HUES48 (cell line): ENCODE measurements around the gene RS1.

Source experiments
- H3K27ac ChIP-seq: one replicate; pipeline ENCODE4 v1.7.0; 2013; ENCODE audit warnings: low read depth, low read length, inconsistent platforms
- H3K27me3 ChIP-seq: 2 replicates; pipeline ENCODE4 v1.6.1; 2013; ENCODE audit warnings: mild to moderate bottlenecking, low read length; ENCODE audit not compliant: control insufficient read depth, insufficient read depth
- H3K36me3 ChIP-seq: 2 replicates; pipeline ENCODE4 v1.6.1; 2013; ENCODE audit warnings: low read length; ENCODE audit not compliant: control insufficient read depth, insufficient read depth
- H3K4me1 ChIP-seq: 2 replicates; pipeline ENCODE4 v1.6.1; 2013; ENCODE audit warnings: mild to moderate bottlenecking, low read length; ENCODE audit not compliant: control insufficient read depth, insufficient read depth
- H3K4me3 ChIP-seq: 2 replicates; pipeline ENCODE4 v1.5.1; 2013; ENCODE audit warnings: mild to moderate bottlenecking, low read depth, low read length
- H3K9ac ChIP-seq: 2 replicates; pipeline ENCODE4 v1.6.1; 2013; ENCODE audit warnings: mild to moderate bottlenecking, low read depth, low read length, moderate library complexity
- H3K9me3 ChIP-seq: 2 replicates; pipeline ENCODE4 v1.6.1; 2013; ENCODE audit warnings: low read length; ENCODE audit not compliant: control insufficient read depth, insufficient read depth

Gene RS1

GRCh38 chrX:18672008-18672407 lies at the start of gene RS1:
Gene RS1 (minus strand): TSS chrX:18672108. CDS start chrX:18672068, 40 bp downstream.
- no peaks in the 10 kb centered on the region for H3K36me3 ChIP-seq
- H3K27me3 ChIP-seq: no peaks in the 10 kb centered on the region
- H3K4me1 ChIP-seq: no peaks in the 10 kb centered on the region
- H3K9ac ChIP-seq: no peak within 1 kb of the TSS
- peaks cover 6% of the 10 kb centered on the region for H3K9me3 ChIP-seq
- H3K27ac ChIP-seq: no peak within 1 kb of the TSS
- H3K4me3 ChIP-seq: no peak within 1 kb of the TSS

DNA sequence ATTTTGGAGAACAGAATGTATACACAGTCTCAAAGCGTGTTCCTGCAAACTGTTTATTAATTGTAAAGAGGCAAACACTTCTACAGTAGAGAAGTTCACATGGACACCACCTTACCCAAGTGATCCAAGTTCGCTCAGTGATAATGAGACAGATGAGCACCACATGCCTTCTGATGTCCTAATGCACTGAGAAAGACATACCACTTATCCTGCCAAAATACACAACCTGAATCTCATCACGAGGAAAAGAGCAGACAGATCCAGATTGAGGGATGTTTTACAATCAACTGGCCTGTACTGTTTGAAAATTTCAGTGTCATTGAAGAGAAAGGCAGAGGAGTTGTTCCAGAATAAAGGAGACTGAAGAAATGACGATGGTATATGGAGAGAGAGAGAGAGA lies 47.9 kb upstream of the RS1 start:
- Histone ChIP-seq H3K4me3 (no peak overlapping the region), H3K9me3 (peaks cover 9% of the 10 kb centered on the region; the same call in 1 of the 2 replicates), H3K27ac (no peak overlapping the region), H3K9ac (no peak overlapping the region), H3K36me3 (no peaks in the 10 kb centered on the region), H3K27me3 (no peaks in the 10 kb centered on the region), H3K4me1 (no peaks in the 10 kb centered on the region)

GRCh38 chrX:18714910-18715309 lies 43.0 kb upstream of the RS1 start:
- H3K27ac ChIP-seq: no peak overlapping the region
- H3K4me1 ChIP-seq: no peaks in the 10 kb centered on the region
- peaks cover 9% of the 10 kb centered on the region; the same call in 1 of the 2 replicates for H3K9me3 ChIP-seq
- no peaks in the 10 kb centered on the region for H3K36me3 ChIP-seq
- H3K4me3 ChIP-seq: no peak overlapping the region
- no peaks in the 10 kb centered on the region for H3K27me3 ChIP-seq
- no peak overlapping the region for H3K9ac ChIP-seq

DNA sequence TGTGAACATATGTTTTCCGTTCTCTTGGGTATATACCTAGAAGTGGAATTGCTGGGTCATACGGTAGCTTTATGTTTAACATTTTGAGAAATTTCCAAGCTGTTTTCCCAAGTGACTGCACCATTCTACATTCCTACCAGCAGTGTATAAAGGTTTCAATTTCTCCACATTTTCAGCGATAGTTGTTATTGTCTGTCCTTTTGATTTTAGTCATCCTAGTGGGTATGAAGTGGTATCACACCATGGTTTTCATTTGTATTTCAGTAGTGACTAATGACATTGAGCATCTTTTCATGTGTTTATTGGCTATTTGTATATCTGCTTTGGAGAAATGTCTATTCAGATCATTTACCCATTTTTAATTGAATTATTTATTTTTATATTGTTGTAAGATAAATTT lies 37.9 kb upstream of the RS1 start:
- H3K9ac ChIP-seq: no peak overlapping the region
- H3K4me3 ChIP-seq: no peak overlapping the region
- H3K27me3 ChIP-seq: no peaks in the 10 kb centered on the region
- no peaks in the 10 kb centered on the region for H3K36me3 ChIP-seq
- H3K4me1 ChIP-seq: no peaks in the 10 kb centered on the region
- H3K27ac ChIP-seq: no peak overlapping the region
- peaks cover 8% of the 10 kb centered on the region; the same call in 1 of the 2 replicates for H3K9me3 ChIP-seq

- Histone ChIP-seq H3K27ac (no peak within 1 kb of the TSS), H3K9me3 (peaks cover 6% of the 10 kb centered on the region; the same call in 1 of the 2 replicates), H3K4me1 (no peaks in the 10 kb centered on the region), H3K36me3 (no peaks in the 10 kb centered on the region), H3K9ac (no peak within 1 kb of the TSS), H3K4me3 (no peak within 1 kb of the TSS), H3K27me3 (no peaks in the 10 kb centered on the region)
These were observed 35.6 kb upstream of the RS1 start, which contains the start of gene PPEF1 for GRCh38 chrX:18707426-18708049. Gene PPEF1 (plus strand): TSS chrX:18707645. CDS start chrX:18707781, 136 bp downstream.

DNA sequence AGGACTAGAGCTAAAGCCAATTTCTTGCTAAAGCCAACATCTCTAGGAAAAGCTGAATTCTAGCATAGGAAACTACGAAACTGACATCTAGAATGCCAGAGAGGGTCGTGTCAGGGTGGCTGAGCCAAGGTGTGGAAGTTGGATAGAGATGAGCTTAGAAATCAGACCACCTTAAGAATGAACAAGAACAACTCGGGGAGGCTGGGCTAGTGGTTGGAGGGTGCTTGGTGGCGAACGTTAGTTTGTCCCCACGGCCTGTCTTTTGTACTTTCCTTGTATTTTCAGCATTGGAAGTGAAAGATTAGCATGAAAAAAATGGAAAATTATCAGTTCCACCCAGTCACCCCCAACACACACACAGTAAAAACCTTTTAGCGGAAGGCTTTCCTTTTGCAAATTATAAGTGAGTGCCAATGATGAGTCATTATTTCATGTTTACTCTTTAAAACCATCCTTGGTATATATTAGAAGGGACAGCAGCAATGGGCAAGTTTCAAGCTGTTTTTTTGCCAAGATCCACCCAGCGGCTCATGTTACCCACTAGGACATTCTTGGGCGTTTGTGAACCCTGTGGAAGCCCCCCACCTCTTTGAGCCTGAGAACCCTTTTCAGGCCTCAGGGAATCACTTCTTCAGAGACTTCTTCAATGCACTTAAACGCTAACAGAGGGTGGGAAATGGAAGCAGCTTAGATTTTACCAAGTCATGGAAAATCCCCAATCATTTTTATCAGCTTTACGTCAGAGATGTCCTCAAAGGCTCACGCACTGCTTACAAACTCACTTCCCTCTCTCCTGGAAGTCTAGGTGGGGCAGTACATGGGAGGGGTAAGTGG lies 30.7 kb upstream of the RS1 start:
- Histone ChIP-seq H3K4me1 (no peaks in the 10 kb centered on the region), H3K27ac (no peak overlapping the region), H3K9ac (no peak overlapping the region), H3K27me3 (no peaks in the 10 kb centered on the region), H3K36me3 (no peaks in the 10 kb centered on the region), H3K9me3 (peaks cover 12% of the 10 kb centered on the region), H3K4me3 (no peak overlapping the region)

DNA sequence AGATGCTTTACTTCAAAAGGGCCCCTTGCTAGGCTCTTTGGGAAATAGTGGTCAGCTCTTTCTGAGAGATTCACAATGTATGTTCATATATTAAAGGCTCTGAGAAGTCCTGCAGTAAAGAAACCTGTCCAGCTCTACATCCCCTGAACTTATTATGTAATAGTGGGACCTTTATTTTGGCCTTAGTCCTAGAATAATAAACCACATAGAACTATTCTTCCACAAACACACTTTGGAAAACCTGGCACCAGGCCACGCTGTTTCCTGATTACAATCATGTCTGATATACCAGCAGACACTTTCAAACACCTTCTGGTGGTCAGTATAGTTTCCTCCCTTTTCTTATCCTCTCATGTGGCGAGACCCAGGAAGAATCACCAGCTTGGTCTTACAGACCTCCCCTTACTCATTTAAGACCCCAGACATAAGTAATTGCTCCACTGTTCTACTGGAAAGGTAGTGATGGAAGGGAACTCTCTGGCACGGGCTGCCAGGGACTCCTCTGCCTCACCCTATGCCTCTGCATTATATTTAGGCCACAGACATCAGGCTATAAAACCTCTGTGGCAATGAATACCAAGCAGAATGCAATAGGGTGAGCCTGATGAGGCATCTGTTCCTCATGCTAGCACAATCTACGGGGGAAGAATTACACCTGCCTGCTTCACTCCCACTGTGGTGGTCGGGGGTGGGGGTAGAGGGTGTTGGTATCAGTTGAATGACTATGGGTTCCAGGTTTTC lies 29.9 kb upstream of the RS1 start:
- Histone ChIP-seq H3K9ac (no peak overlapping the region), H3K36me3 (no peaks in the 10 kb centered on the region), H3K27ac (no peak overlapping the region), H3K4me1 (no peaks in the 10 kb centered on the region), H3K4me3 (no peak overlapping the region), H3K9me3 (peaks cover 12% of the 10 kb centered on the region), H3K27me3 (no peaks in the 10 kb centered on the region)

- no peaks in the 10 kb centered on the region for H3K36me3 ChIP-seq
- H3K9ac ChIP-seq: no peak overlapping the region
- no peaks in the 10 kb centered on the region for H3K4me1 ChIP-seq
- no peak overlapping the region for H3K27ac ChIP-seq
- no peak overlapping the region for H3K4me3 ChIP-seq
- no peaks in the 10 kb centered on the region for H3K27me3 ChIP-seq
- peaks cover 29% of the 10 kb centered on the region for H3K9me3 ChIP-seq
These were observed 27.1 kb upstream of the RS1 start for GRCh38 chrX:18698737-18699650.

DNA sequence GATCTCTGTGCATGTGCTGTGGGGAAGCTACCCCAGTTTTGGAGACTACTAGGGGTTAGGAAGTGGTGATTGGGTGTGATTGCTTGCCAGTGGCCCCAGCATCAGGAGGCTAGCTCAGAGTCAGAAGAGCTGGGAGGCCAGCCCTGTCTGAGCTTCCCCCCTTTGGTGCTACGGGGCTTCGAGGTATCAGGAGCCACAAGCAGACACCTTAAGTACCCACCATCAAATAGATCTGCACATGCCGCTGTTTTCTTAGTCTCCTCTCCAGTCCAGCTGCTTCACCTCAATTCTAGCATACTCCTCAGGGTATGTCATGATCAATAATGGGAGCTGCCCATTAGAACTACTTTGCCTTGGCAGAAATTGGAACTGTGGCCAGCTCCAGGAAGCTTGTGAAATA lies 24.7 kb upstream of the RS1 start:
- Histone ChIP-seq H3K9ac (no peak overlapping the region), H3K27me3 (no peaks in the 10 kb centered on the region), H3K27ac (no peak overlapping the region), H3K9me3 (peaks cover 29% of the 10 kb centered on the region), H3K36me3 (no peaks in the 10 kb centered on the region), H3K4me1 (no peaks in the 10 kb centered on the region), H3K4me3 (no peak overlapping the region)

- peaks cover 32% of the 10 kb centered on the region for H3K9me3 ChIP-seq
- H3K4me3 ChIP-seq: no peak overlapping the region
- no peaks in the 10 kb centered on the region for H3K27me3 ChIP-seq
- no peaks in the 10 kb centered on the region for H3K4me1 ChIP-seq
- H3K27ac ChIP-seq: no peak overlapping the region
- H3K9ac ChIP-seq: no peak overlapping the region
- H3K36me3 ChIP-seq: no peaks in the 10 kb centered on the region
These were observed 20.6 kb upstream of the RS1 start for GRCh38 chrX:18692541-18692940.
